Measurements from ENCODE around the gene DMBX1. TPM values are rescaled to one million over a fixed set of nuclear protein-coding genes. Genes with fewer than 3 reads are reported as not detected.

Gene DMBX1
- total and polyA plus RNA-seq, 4 donors, result not detected

- TF ChIP-seq REST (IDR thresholded peaks at IDR 0.05), result no peak
- TF ChIP-seq EGR1 (IDR thresholded peaks at IDR 0.05; ENCODE audit: low read depth in 2 of 2), result no peak
- TF ChIP-seq MAX (IDR thresholded peaks at IDR 0.05), result no peak
These were observed 695 bp downstream of the DMBX1 start (continued) for GRCh38 chr1:46490406-46490655.

GRCh38 chr1:46490656-46491442 is 1.2 kb downstream of the DMBX1 start:
- Histone ChIP-seq H3K4me3 (ENCODE audit: low read depth in 1 of 3, low read length in 3 of 3) (no peak overlapping the region), H3K27ac (ENCODE audit: low read depth in 1 of 2, low read length in 2 of 2) (no peak overlapping the region), H3K27me3 (ENCODE audit: control insufficient read depth in 4 of 4, insufficient read depth in 4 of 4, low read length in 3 of 4) (peaks cover 12 to 34% (median 21%) of the 10 kb centered on the region in 4 donors), H3K4me1 (ENCODE audit: control insufficient read depth in 4 of 4, insufficient read depth in 4 of 4, low read length in 3 of 4) (peaks cover 4 to 22% (median 9%) of the 10 kb centered on the region in 4 donors), H3K9ac (ENCODE audit: low read depth in 1 of 2, low read length in 2 of 2) (no peak overlapping the region), H3K36me3 (ENCODE audit: control insufficient read depth in 4 of 4, insufficient read depth in 3 of 4, low read depth in 1 of 4, low read length in 3 of 4) (no peaks in the 10 kb centered on the region), H3K9me3 (ENCODE audit: control insufficient read depth in 4 of 4, low read length in 3 of 4) (no peaks in the 10 kb centered on the region)
- TF ChIP-seq YY1 (IDR thresholded peaks at IDR 0.05) (no peak), GABPA (IDR thresholded peaks at IDR 0.05 in 1 of 2, conservative IDR thresholded peaks at IDR 0.05 in 1 of 2) (no peak), CTCF (IDR thresholded peaks at IDR 0.05; ENCODE audit: low read depth, low read length, missing input control) (no peak), REST (IDR thresholded peaks at IDR 0.05) (no peak), ATF3 (IDR thresholded peaks at IDR 0.05) (no peak), SP1 (IDR thresholded peaks at IDR 0.05) (no peak)
- no peak for DNase-seq (ENCODE audit: low spot score)
- 8% methylated on average over 50 of the region's 50 CpGs for WGBS
